HepG2 (cell line): Measurements from ENCODE around the gene LUZP1. TPM values are rescaled to one million over a fixed set of nuclear protein-coding genes. Genes with fewer than 3 reads are reported as not detected.
A peak's percentile ranks its signal among the peaks of the same experiment; 100 is the strongest.

Source experiments
- AHDC1 ChIP-seq: sonication (generic); formaldehyde crosslinking; IDR thresholded peaks from 2 replicates; pipeline ENCODE4 v1.5.1; 2020; ENCODE audit warnings: mild to moderate bottlenecking, missing genetic modification reagents, borderline replicate concordance
- DBP ChIP-seq: sonication (generic); formaldehyde crosslinking; IDR thresholded peaks from 2 replicates; pipeline ENCODE4 v1.4.0; 2020; ENCODE audit warnings: missing genetic modification reagents; ENCODE audit errors: not compliant biosample characterization
- FOXA1 ChIP-seq, 2 experiments: fragments of 450-650 bp in 1 of 2; sonication (generic) in 1 of 2; formaldehyde crosslinking in 1 of 2; IDR thresholded peaks; 2 replicates each; pipeline versions ENCODE4 v1.4.0 to v1.6.1; 2016 to 2020; ENCODE audit warnings: missing genetic modification reagents in 1 of 2
- HMGXB4 ChIP-seq, 2 experiments: sonication (generic) in 1 of 2; formaldehyde crosslinking in 1 of 2; IDR thresholded peaks; 2 replicates each; pipeline versions ENCODE4 v1.4.0 to v1.6.1; 2018 to 2020; ENCODE audit warnings: missing genetic modification reagents in 2 of 2, borderline replicate concordance in 1 of 2, low read depth in 1 of 2, mild to moderate bottlenecking in 1 of 2, missing biosample characterization in 1 of 2
- HOXA3 ChIP-seq: sonication (generic); formaldehyde crosslinking; IDR thresholded peaks from 2 replicates; pipeline ENCODE4 v1.5.0; 2020; ENCODE audit warnings: missing genetic modification reagents
- IKZF4 ChIP-seq: sonication (generic); formaldehyde crosslinking; IDR thresholded peaks from 2 replicates; pipeline ENCODE4 v1.5.1; 2020; ENCODE audit warnings: borderline replicate concordance, mild to moderate bottlenecking, low read depth, missing genetic modification reagents; ENCODE audit errors: not compliant biosample characterization
- KDM4B ChIP-seq: sonication (generic); formaldehyde crosslinking; IDR thresholded peaks from 2 replicates; pipeline ENCODE4 v1.4.0; 2020; ENCODE audit warnings: missing genetic modification reagents
- ZBTB2 ChIP-seq: sonication (generic); formaldehyde crosslinking; IDR thresholded peaks from 2 replicates; pipeline ENCODE4 v1.8.0; 2022; ENCODE audit warnings: low read depth, missing genetic modification reagents
- ZFP36 ChIP-seq: fragments of 150-350 bp; IDR thresholded peaks from 2 replicates; pipeline ENCODE4 v1.6.1; 2018; ENCODE audit warnings: borderline replicate concordance, low read length, low read depth; ENCODE audit not compliant: partially characterized antibody
- ZNF160 ChIP-seq: sonication (generic); formaldehyde crosslinking; IDR thresholded peaks from 2 replicates; pipeline ENCODE4 v1.8.0; 2022; ENCODE audit warnings: mild to moderate bottlenecking, inconsistent platforms, missing genetic modification reagents
- ZNF3 ChIP-seq: IDR thresholded peaks from 2 replicates; pipeline ENCODE4 v1.7.0; 2017; ENCODE audit warnings: inconsistent platforms
- ZNF44 ChIP-seq: sonication (generic); formaldehyde crosslinking; IDR thresholded peaks from 2 replicates; pipeline ENCODE4 v1.5.1; 2020; ENCODE audit warnings: mild to moderate bottlenecking, missing genetic modification reagents
- ZNF703 ChIP-seq: sonication (generic); formaldehyde crosslinking; IDR thresholded peaks from 2 replicates; pipeline ENCODE4 v1.5.1; 2020; ENCODE audit warnings: missing genetic modification reagents, mild to moderate bottlenecking, moderate library complexity, borderline replicate concordance
- ZNF746 ChIP-seq: sonication (generic); formaldehyde crosslinking; IDR thresholded peaks from 2 replicates; pipeline ENCODE4 v1.8.0; 2022; ENCODE audit warnings: mild to moderate bottlenecking, missing genetic modification reagents
- ZNF816 ChIP-seq: sonication (generic); formaldehyde crosslinking; IDR thresholded peaks from 2 replicates; pipeline ENCODE4 v1.8.0; 2022; ENCODE audit warnings: missing genetic modification reagents, mild to moderate bottlenecking, borderline replicate concordance
- polyA plus RNA-seq, 8 experiments: library from polyadenylated mRNA; depleted of rRNA in 3 of 8; stranded (reverse) in 7 of 8; unstranded in 1 of 8; fragments of >200 nt; fragmentation: Illumina TruSeq in 4 of 8; extraction: Trizol in 4 of 8; gene quantifications; 2 replicates each; pipeline versions ENCODE4 v1.2.1 to v1.2.3, GENCODE V29; 2011 to 2016; ENCODE audit warnings: low read depth in 4 of 8, missing spikeins in 1 of 8, mixed read lengths in 1 of 8; ENCODE audit not compliant: insufficient read depth in 1 of 8
- total RNA-seq, 5 experiments: library from RNA; depleted of rRNA; stranded (reverse); fragments of >200 nt; fragmentation: Illumina TruSeq; extraction: Trizol; gene quantifications; 2 replicates each; pipeline ENCODE4 v1.2.3, GENCODE V29; 2016; ENCODE audit warnings: low read depth in 1 of 5

LUZP1 gene
- total and polyA plus RNA-seq, 2 of the 13 experiments (the other 11 are each of a cell fraction or from before 2014, with no cell fraction given) = 6.9 to 12.7 TPM

- TF ChIP-seq AHDC1 (CRISPR knock-in tag) = peak; percentile 53; the same call in 1 of the 2 replicates
- no peak for TF ChIP-seq KDM4B (CRISPR knock-in tag)
- no peak for TF ChIP-seq ZFP36
- 0 out of 4 replicates have a peak, but pooled peaks of 1 of the 2 experiments have one; percentile 16 for TF ChIP-seq HMGXB4 (CRISPR knock-in tag; IDR thresholded peaks at IDR 0.05; ENCODE audit: borderline replicate concordance in 1 of 2, low read depth in 1 of 2)
- TF ChIP-seq ZBTB2 (CRISPR knock-in tag) = peak; percentile 44; the same call in 1 of the 2 replicates
- 0 out of 2 replicates have a peak, but pooled peaks have one; percentile 54 for TF ChIP-seq ZNF816 (CRISPR knock-in tag)
- peak; percentile 49; the same call in 1 of the 2 replicates for TF ChIP-seq ZNF746 (CRISPR knock-in tag)
- TF ChIP-seq IKZF4 (CRISPR knock-in tag) = no peak
- TF ChIP-seq ZNF3 (CRISPR knock-in tag) = no peak
- no peak for TF ChIP-seq ZNF44 (CRISPR knock-in tag)
- no peak for TF ChIP-seq ZNF703
- TF ChIP-seq HOXA3 (CRISPR knock-in tag) = peak; percentile 35; the same call in 1 of the 2 replicates
- TF ChIP-seq DBP (CRISPR knock-in tag) = no peak
- TF ChIP-seq ZNF160 (CRISPR knock-in tag) = no peak
- no peak for TF ChIP-seq FOXA1 (IDR thresholded peaks at IDR 0.05)
- no peak for TF ChIP-seq FOXA1 (CRISPR knock-in tag; IDR thresholded peaks at IDR 0.05)
Observed at GRCh38 chr1:23167353-23168078, 1.1 kb downstream of the LUZP1 start (continued).
